T-helper 1 cell (primary cell): ENCODE data around the gene PLEKHH1.
A peak's percentile ranks its signal among the peaks of the same experiment; 100 is the strongest.

Experiments used
- DNase-seq, 5 donors: peaks; one replicate each; pipeline ENCODE4 v3.0.0-alpha.2; 2012 to 2020

Gene PLEKHH1

DNA sequence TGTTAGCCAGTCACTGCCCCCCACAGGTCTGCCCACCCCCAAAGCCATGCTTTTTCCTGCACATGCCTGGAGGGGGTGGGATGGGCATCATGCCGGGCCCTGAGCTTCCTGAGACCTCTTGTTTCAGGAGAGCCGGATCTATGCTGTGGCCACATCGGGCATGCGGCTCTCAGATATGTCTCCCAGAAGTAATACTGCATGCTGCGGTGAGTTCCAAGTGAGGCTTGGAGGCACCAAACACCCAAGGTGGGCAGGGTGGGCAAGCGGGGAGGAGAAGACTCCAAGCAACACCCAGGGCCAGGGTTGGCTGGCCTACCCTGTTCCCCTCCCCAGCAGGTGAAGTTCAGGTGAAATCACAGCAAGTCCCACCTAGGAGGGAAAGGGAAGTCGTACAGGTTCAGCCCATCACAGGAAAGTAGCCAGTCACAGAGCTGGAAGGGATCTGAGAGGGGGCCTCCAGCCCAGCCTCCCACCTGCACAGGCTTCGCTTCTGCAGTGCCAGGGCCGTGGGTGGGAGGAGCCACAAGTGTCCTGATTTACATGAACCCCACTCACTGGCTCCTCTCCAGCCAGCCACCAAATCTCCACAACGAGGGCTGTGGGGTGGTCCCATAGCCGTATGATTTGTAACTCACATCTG lies 36.0 kb downstream of the PLEKHH1 start:
- no peak for DNase-seq

GRCh38 chr14:67569651-67570290 lies 36.7 kb downstream of the PLEKHH1 start:
- no peak for DNase-seq

- no peak for DNase-seq
Measured at GRCh38 chr14:67570453-67570852, 37.4 kb downstream of the PLEKHH1 start.

DNA sequence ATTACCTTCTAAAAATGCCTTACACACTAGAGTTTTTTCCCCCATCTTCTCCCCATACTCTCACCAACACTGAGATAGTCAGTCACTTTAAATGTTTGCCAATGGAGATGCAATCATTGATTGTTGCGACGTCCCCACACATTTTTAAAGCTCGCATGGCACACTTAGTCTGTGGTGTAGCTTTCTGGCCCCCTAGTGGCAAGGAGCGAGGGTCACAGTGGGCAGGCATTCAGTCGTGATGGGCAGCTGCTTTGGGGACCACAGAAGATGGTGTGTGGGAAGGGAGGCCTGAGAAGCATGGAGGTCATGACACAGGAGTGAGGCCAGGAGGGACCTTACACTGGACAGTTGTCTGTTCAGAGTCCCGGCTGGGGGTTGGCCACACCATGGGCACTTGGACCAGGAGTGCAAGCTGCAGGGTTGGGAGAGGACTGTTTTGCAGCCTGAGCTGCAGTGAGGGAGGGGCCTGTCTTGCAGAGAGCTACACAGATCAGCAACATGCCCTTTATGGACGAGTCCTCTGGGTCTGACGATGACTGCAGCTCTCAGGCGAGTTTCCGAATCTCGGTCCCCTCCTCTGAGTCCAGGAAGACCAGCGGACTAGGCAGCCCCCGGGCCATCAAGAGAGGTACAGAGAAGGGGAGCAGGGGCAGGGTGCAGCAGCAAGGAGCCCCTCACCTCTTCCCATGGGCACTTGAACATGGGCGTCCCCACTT lies 38.3 kb downstream of the PLEKHH1 start:
- peak; percentile 29 to 63 (median 46) for DNase-seq

DNA sequence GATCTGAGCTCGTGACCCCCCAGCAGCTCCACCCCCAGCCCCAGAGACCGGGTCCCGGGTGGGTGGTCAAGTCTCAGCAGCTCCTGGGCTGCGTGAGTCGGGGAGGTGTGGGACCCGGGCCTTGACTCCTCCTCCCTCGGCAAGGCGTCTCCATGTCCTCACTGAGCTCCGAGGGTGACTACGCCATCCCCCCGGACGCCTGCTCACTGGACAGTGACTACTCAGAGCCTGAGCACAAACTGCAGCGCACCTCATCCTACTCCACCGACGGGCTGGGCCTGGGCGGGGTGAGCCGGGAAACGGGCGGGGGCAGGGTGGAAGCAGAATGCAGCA lies 38.9 kb downstream of the PLEKHH1 start:
- DNase-seq: peak in 1 of 5 donors; percentile 5

DNA sequence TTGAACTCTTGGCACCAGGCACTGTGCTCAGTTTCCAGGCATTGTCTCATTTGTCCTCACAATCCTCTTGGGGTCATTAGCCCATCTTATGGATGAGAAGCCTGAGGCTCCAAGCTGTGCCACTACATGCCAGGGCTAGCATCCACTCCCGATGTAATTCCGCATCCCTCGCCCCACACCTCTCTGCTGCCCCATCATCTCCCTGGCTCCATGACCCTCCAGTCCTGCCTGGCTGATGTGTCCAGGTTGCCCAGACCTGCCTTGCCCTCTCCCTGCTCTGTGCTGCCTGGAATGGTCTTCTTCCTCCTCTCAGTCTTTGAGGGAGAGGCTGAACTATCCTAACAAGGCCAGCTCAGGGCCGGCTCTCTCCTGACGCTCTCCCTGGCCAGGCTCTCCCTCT lies 39.5 kb downstream of the PLEKHH1 start:
- no peak for DNase-seq

GRCh38 chr14:67573228-67574010 lies 40.3 kb downstream of the PLEKHH1 start:
- no peak for DNase-seq

GRCh38 chr14:67574156-67574555 lies 41.1 kb downstream of the PLEKHH1 start:
- no peak for DNase-seq

GRCh38 chr14:67574806-67575205 lies 41.7 kb downstream of the PLEKHH1 start:
- no peak for DNase-seq

DNA sequence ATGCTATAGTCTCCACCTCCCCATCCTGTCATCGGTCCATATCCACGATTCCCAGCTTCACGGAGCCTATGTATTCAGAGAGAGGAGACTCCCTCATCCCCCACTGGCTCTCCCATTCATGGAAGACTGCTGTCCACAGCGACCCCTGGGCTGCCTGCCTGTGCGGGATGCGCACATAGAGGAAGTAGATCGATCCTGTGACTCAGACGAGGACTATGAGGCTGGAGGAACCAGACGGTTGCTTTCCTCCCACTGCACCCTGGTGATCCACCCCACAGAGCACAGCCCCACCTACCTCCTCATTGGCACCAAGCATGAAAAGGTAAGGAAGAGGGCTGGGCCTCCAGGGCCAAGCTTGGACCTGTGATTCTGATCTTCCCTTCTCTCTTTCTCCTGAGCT lies 42.6 kb downstream of the PLEKHH1 start:
- DNase-seq: no peak

- no peak for DNase-seq
Measured at GRCh38 chr14:67576216-67576955, 43.3 kb downstream of the PLEKHH1 start.

- no peak for DNase-seq
Measured at GRCh38 chr14:67577181-67577808, 44.2 kb downstream of the PLEKHH1 start.

- DNase-seq: no peak
Measured at GRCh38 chr14:67577909-67578749, 45.0 kb downstream of the PLEKHH1 start.

DNA sequence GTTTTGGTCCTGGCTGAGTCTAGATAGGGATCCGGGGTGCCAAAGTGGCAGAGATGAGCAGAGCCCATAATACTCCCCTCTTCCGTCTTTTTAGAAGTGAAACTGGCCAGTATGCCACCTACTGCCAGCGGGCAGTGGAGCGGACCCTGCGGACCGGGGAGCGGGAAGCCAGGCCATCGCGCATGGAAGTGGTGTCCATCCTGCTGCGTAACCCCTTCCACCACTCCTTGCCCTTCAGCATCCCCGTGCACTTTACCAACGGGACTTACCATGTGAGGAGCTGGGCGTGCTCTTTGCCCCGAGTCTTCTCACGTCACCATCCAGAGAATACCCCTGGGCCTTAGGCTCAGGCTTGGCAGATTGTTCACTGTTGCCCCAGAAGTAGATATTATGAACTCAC lies 46.0 kb downstream of the PLEKHH1 start:
- no peak for DNase-seq

DNA sequence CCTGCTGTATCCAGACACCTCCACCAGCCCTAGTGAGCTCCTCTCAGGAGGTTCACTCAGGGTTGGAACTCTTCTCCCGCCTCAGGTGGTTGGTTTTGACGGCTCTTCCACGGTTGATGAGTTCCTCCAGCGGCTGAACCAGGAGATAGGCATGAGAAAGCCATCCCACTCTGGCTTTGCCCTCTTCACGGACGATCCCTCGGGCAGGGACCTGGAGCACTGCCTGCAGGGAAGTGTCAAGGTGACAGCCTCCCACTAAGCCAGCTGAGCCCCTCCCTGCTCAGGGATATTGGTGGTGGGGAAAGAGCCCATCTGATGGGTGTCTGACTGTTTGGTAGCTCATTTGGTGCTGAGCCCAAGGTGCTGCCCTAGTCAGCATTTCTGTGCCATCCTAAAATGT lies 46.5 kb downstream of the PLEKHH1 start:
- no peak for DNase-seq

GRCh38 chr14:67580336-67581171 lies 47.5 kb downstream of the PLEKHH1 start:
- DNase-seq: no peak

DNA sequence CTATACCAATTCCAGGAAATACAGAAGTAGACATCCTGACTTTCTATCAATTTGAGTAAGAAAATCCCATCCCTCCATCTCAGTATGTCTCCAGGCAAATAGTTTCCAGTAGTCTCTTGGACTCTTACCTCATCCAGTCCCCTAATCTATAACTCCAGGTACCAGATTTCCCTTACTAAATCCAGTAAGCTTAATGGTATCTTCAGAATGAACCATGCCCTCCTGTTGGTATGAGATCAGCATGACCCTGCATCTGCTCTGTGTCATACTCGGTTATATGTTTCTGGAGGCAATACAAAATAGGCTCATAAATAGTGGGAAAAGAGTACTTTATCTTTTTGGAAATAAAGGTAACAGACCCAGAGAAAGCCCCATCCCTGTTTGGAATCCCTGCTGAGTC lies 48.6 kb downstream of the PLEKHH1 start:
- no peak for DNase-seq

GRCh38 chr14:67582061-67582460 lies 49.0 kb downstream of the PLEKHH1 start:
- no peak for DNase-seq

GRCh38 chr14:67583711-67584644 lies 50.9 kb downstream of the PLEKHH1 start:
- DNase-seq: peak in 1 of 5 donors; percentile 29
